ENCODE data around the gene A4GALT. TPM values are rescaled to one million over a fixed set of nuclear protein-coding genes. Genes with fewer than 3 reads are reported as not detected.

A4GALT gene
- total RNA-seq, 1 donor from 2014 or later = 2.6 TPM

GRCh38 chr22:42732081-42732480 lies 11.4 kb upstream of the A4GALT start:
- no peaks in the 10 kb centered on the region for H3K36me3 Mint-ChIP-seq
- Histone ChIP-seq H3F3A (ENCODE audit: low read depth) (no peaks in the 10 kb centered on the region), H3K4me2 (no peak overlapping the region)

GRCh38 chr22:42726811-42727210 lies 6.1 kb upstream of the A4GALT start:
- no peak for TF ChIP-seq EZH2 (IDR thresholded peaks at IDR 0.05)
- TF ChIP-seq EZH2phosphoT487 (IDR thresholded peaks at IDR 0.05) = no peak
- H3K4me3 Mint-ChIP-seq = no peak overlapping the region
- H3K36me3 Mint-ChIP-seq = no peaks in the 10 kb centered on the region
- H3K27me3 ChIP-seq = peaks cover 11% of the 10 kb centered on the region
- no peaks in the 10 kb centered on the region for H3K4me1 ChIP-seq
- H3K9me3 ChIP-seq (ENCODE audit: low read depth) = no peaks in the 10 kb centered on the region
- H4K20me1 ChIP-seq (ENCODE audit: low read depth) = no peaks in the 10 kb centered on the region
- H3K4me1 Mint-ChIP-seq = peaks cover 17% of the 10 kb centered on the region
- no peaks in the 10 kb centered on the region for H3F3A ChIP-seq (ENCODE audit: low read depth)
- H3K9me3 Mint-ChIP-seq = no peaks in the 10 kb centered on the region
- peaks cover 27% of the 10 kb centered on the region for H3K27me3 Mint-ChIP-seq (ENCODE audit: insufficient read depth, low read depth)
- DNase-seq (ENCODE audit: low spot score) = no peak
- H3K79me2 ChIP-seq (ENCODE audit: low read depth) = no peaks in the 10 kb centered on the region
- H3K27ac ChIP-seq = no peak overlapping the region
- no peak overlapping the region for H2AFZ ChIP-seq (replicated peaks)
- no peaks in the 10 kb centered on the region for H3K36me3 ChIP-seq
- H3K9ac ChIP-seq = no peak overlapping the region
- no peak overlapping the region for H3K27ac Mint-ChIP-seq
- H3K4me2 ChIP-seq = no peak overlapping the region
- H3K4me3 ChIP-seq = no peak overlapping the region

More at GRCh38 chr22:42732081-42732480, 11.4 kb upstream of the A4GALT start:
- Mint-ChIP-seq H3K9me3 (no peaks in the 10 kb centered on the region), H3K4me3 (no peak overlapping the region), H3K27ac (peak overlapping the region; percentile 42), H3K27me3 (ENCODE audit: insufficient read depth, low read depth) (peaks cover 11% of the 10 kb centered on the region), H3K4me1 (peaks cover 5% of the 10 kb centered on the region)
- no peak for DNase-seq (ENCODE audit: low spot score)
- no peak overlapping the region for H3K27ac ChIP-seq
- H3K4me3 ChIP-seq = no peak overlapping the region
- H3K27me3 ChIP-seq = no peaks in the 10 kb centered on the region
- no peak overlapping the region for H3K9ac ChIP-seq
- no peak overlapping the region for H2AFZ ChIP-seq (replicated peaks)
- no peaks in the 10 kb centered on the region for H3K9me3 ChIP-seq (ENCODE audit: low read depth)
- H3K79me2 ChIP-seq (ENCODE audit: low read depth) = no peaks in the 10 kb centered on the region
- no peaks in the 10 kb centered on the region for H3K36me3 ChIP-seq
- H4K20me1 ChIP-seq (ENCODE audit: low read depth) = no peaks in the 10 kb centered on the region
- TF ChIP-seq EZH2 (IDR thresholded peaks at IDR 0.05) = no peak
- TF ChIP-seq CTCF (IDR thresholded peaks at IDR 0.05) = no peak
- no peak for TF ChIP-seq EZH2phosphoT487 (IDR thresholded peaks at IDR 0.05)
- H3K4me1 ChIP-seq = no peaks in the 10 kb centered on the region

GRCh38 chr22:42725606-42726355 lies 5.1 kb upstream of the A4GALT start:
- Histone ChIP-seq H3K9me3 (ENCODE audit: low read depth) (no peaks in the 10 kb centered on the region), H3F3A (ENCODE audit: low read depth) (peaks cover 9% of the 10 kb centered on the region), H3K36me3 (no peaks in the 10 kb centered on the region), H3K27me3 (peaks cover 21% of the 10 kb centered on the region), H3K9ac (no peak overlapping the region), H3K4me1 (peaks cover 3% of the 10 kb centered on the region), H3K27ac (no peak overlapping the region), H3K4me2 (no peak overlapping the region), H4K20me1 (ENCODE audit: low read depth) (no peaks in the 10 kb centered on the region), H3K79me2 (ENCODE audit: low read depth) (no peaks in the 10 kb centered on the region), H3K4me3 (no peak overlapping the region), H2AFZ (replicated peaks) (no peak overlapping the region)
- no peak for DNase-seq (ENCODE audit: low spot score)
- no peak for TF ChIP-seq CTCF (IDR thresholded peaks at IDR 0.05)
- no peak for TF ChIP-seq EZH2 (IDR thresholded peaks at IDR 0.05)
- TF ChIP-seq EZH2phosphoT487 (IDR thresholded peaks at IDR 0.05) = no peak
- Mint-ChIP-seq H3K4me3 (no peak overlapping the region), H3K9me3 (peaks cover 7% of the 10 kb centered on the region), H3K36me3 (peaks cover 3% of the 10 kb centered on the region), H3K27me3 (ENCODE audit: insufficient read depth, low read depth) (peaks cover 34% of the 10 kb centered on the region), H3K4me1 (peaks cover 25% of the 10 kb centered on the region), H3K27ac (no peak overlapping the region)

- Mint-ChIP-seq H3K9me3 (peaks cover 7% of the 10 kb centered on the region), H3K27me3 (ENCODE audit: insufficient read depth, low read depth) (peaks cover 42% of the 10 kb centered on the region), H3K4me1 (peaks cover 32% of the 10 kb centered on the region), H3K4me3 (no peak overlapping the region), H3K36me3 (peaks cover 3% of the 10 kb centered on the region), H3K27ac (no peak overlapping the region)
- H3K36me3 ChIP-seq = no peaks in the 10 kb centered on the region
- no peak for TF ChIP-seq CTCF (IDR thresholded peaks at IDR 0.05)
- TF ChIP-seq EZH2phosphoT487 (IDR thresholded peaks at IDR 0.05) = no peak
- no peak for TF ChIP-seq EZH2 (IDR thresholded peaks at IDR 0.05)
- no peak overlapping the region for H3K4me2 ChIP-seq
- H4K20me1 ChIP-seq (ENCODE audit: low read depth) = peaks cover under 1% of the 10 kb centered on the region
- no peak overlapping the region for H3K9ac ChIP-seq
- H3K27ac ChIP-seq = no peak overlapping the region
- peaks cover 37% of the 10 kb centered on the region for H3K27me3 ChIP-seq
- no peak overlapping the region for H3K4me3 ChIP-seq
- DNase-seq (ENCODE audit: low spot score) = no peak
- H3F3A ChIP-seq (ENCODE audit: low read depth) = peaks cover 12% of the 10 kb centered on the region
- no peak overlapping the region for H2AFZ ChIP-seq (replicated peaks)
- peaks cover 10% of the 10 kb centered on the region for H3K4me1 ChIP-seq
- H3K79me2 ChIP-seq (ENCODE audit: low read depth) = no peaks in the 10 kb centered on the region
- H3K9me3 ChIP-seq (ENCODE audit: low read depth) = no peaks in the 10 kb centered on the region
Observed at GRCh38 chr22:42724062-42724461, 3.4 kb upstream of the A4GALT start.
